Measurements from ENCODE around the gene NEK9.

DNA sequence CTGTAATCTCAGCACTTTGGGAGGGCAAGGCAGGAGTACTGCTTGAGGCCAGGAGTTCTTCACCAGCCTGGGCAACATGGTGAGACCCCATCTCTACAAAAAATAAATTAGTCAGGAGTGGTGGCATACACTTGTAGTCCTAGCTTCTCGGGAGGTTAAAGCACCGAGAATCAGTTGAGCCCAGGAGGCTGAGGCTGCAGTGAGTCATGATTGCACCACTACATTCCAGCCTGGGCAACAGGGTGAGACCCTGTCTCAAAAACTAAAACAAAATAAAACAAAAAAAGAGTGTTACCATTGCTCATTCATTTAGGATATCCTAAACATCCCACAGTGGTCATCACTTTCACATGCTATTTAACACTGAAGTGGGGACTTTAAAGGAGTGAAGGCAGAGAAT lies 7.8 kb downstream of the NEK9 start:
- TF ChIP-seq POLR2AphosphoS5 (IDR thresholded peaks at IDR 0.05) = no peak
- TF ChIP-seq CTCF (IDR thresholded peaks at IDR 0.05) = no peak
- no peak for TF ChIP-seq POLR2A (IDR thresholded peaks at IDR 0.05)

All from upper lobe of left lung (tissue), 4 donors.